Thyroid gland (tissue), 4 donors: Measurements from ENCODE around the gene CEACAM20.

Experiments
- POLR2A ChIP-seq, 2 donors: fragments of 450-650 bp; IDR thresholded peaks; one replicate each; pipeline ENCODE4 v1.6.1; 2017; ENCODE audit warnings: antibody characterized with exemption in 2 of 2, mild to moderate bottlenecking in 2 of 2, moderate library complexity in 1 of 2
- TF ChIP-seq, protein P1 (sequence below), 6 experiments: fragments of 200-600 bp in 3 of 6; fragments of 450-650 bp in 3 of 6; sonication (generic) in 3 of 6; IDR thresholded peaks; one replicate each; pipeline ENCODE4 v1.5.1; 2016 to 2019; ENCODE audit warnings: antibody characterized with exemption in 6 of 6, mild to moderate bottlenecking in 2 of 6, inconsistent platforms in 1 of 6, moderate library complexity in 1 of 6

DNA sequence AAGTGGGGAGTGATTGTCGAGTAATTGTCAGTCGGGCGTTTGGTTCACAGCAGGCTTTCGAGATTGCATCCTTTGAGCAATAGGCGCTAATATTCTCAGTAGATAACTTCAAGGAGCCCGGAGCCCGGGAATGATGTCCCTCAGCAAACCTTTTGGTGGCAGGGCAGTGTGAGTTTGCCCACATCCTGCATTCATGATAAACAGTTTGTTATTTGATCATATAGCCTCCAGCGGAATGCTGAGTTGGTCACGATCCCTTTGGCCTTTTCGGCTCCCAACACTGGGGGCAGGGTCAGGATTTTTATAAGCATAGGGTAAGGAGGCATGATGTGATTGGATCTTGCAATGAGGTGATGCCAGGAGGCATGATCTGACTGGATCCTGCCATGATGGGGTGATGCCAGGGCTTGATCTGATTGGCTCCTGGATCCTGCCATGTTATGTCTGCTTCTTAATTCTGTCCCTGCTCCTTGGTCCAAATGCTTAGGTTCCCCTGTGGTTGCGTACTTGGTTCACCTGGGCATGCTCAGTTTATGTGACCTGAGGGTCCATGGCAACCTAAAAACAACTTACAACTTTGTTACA lies 45.7 kb upstream of the CEACAM20 start:
- TF ChIP-seq, protein P1, sequence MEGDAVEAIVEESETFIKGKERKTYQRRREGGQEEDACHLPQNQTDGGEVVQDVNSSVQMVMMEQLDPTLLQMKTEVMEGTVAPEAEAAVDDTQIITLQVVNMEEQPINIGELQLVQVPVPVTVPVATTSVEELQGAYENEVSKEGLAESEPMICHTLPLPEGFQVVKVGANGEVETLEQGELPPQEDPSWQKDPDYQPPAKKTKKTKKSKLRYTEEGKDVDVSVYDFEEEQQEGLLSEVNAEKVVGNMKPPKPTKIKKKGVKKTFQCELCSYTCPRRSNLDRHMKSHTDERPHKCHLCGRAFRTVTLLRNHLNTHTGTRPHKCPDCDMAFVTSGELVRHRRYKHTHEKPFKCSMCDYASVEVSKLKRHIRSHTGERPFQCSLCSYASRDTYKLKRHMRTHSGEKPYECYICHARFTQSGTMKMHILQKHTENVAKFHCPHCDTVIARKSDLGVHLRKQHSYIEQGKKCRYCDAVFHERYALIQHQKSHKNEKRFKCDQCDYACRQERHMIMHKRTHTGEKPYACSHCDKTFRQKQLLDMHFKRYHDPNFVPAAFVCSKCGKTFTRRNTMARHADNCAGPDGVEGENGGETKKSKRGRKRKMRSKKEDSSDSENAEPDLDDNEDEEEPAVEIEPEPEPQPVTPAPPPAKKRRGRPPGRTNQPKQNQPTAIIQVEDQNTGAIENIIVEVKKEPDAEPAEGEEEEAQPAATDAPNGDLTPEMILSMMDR (IDR thresholded peaks at IDR 0.05), result no peak
- TF ChIP-seq POLR2A (IDR thresholded peaks at IDR 0.05), result no peak
